CD4-positive, alpha-beta T cell treated with Interleukin-15 for 1 hour (primary cell): ENCODE results near the gene FGF14.

Source experiments
- DNase-seq: peaks from one replicate; pipeline ENCODE4 v3.0.0-alpha.2; 2020

The FGF14 gene

GRCh38 chr13:101700598-101700997, 701.2 kb downstream of the FGF14 start:
- DNase-seq = no peak

- no peak for DNase-seq
Measured at GRCh38 chr13:101698400-101698799, 703.4 kb downstream of the FGF14 start.

- no peak for DNase-seq
Measured at GRCh38 chr13:101697745-101698144, 704.1 kb downstream of the FGF14 start.

GRCh38 chr13:101695870-101696516, 705.9 kb downstream of the FGF14 start:
- no peak for DNase-seq

- no peak for DNase-seq
Measured at GRCh38 chr13:101691341-101691860, 710.4 kb downstream of the FGF14 start.

GRCh38 chr13:101690871-101691270, 711.0 kb downstream of the FGF14 start:
- DNase-seq = no peak

GRCh38 chr13:101686003-101686402, 715.8 kb downstream of the FGF14 start:
- no peak for DNase-seq

GRCh38 chr13:101681834-101682233, 720.0 kb downstream of the FGF14 start:
- no peak for DNase-seq

- no peak for DNase-seq
Measured at GRCh38 chr13:101673360-101674105, 728.3 kb downstream of the FGF14 start.

GRCh38 chr13:101661839-101662238, 740.0 kb downstream of the FGF14 start:
- DNase-seq = no peak
